NCI-H1417 treated with DMSO at 0.1 percent for 48 hours (cell line): Measurements from ENCODE around the gene PLCB1.

Experiments used
- DNase-seq: peaks from one replicate; lab custom pipeline; 2025; lab: John Stamatoyannopoulos, UW

The PLCB1 gene

GRCh38 chr20:8212286-8212685, 80.2 kb downstream of the PLCB1 start:
- DNase-seq = no peak

GRCh38 chr20:8213270-8213669, 81.2 kb downstream of the PLCB1 start:
- no peak for DNase-seq

- no peak for DNase-seq
These were observed 81.9 kb downstream of the PLCB1 start for GRCh38 chr20:8213831-8214587.

GRCh38 chr20:8215361-8215781, 83.3 kb downstream of the PLCB1 start:
- no peak for DNase-seq

GRCh38 chr20:8216375-8217200, 84.5 kb downstream of the PLCB1 start:
- DNase-seq = no peak

- DNase-seq = no peak
These were observed 86.8 kb downstream of the PLCB1 start for GRCh38 chr20:8218861-8219260.

- DNase-seq = no peak
These were observed 87.3 kb downstream of the PLCB1 start for GRCh38 chr20:8219403-8219802.

GRCh38 chr20:8220716-8221115, 88.7 kb downstream of the PLCB1 start:
- no peak for DNase-seq

GRCh38 chr20:8221887-8222419, 89.9 kb downstream of the PLCB1 start:
- no peak for DNase-seq

- DNase-seq = no peak
These were observed 91.2 kb downstream of the PLCB1 start for GRCh38 chr20:8223091-8223870.

- no peak for DNase-seq
These were observed 93.6 kb downstream of the PLCB1 start for GRCh38 chr20:8225658-8226057.

GRCh38 chr20:8226106-8226505, 94.0 kb downstream of the PLCB1 start:
- DNase-seq = no peak

GRCh38 chr20:8227293-8227692, 95.2 kb downstream of the PLCB1 start:
- DNase-seq = no peak

GRCh38 chr20:8228315-8228714, 96.2 kb downstream of the PLCB1 start:
- no peak for DNase-seq

- DNase-seq = no peak
These were observed 97.0 kb downstream of the PLCB1 start for GRCh38 chr20:8229090-8229489.

- DNase-seq = no peak
These were observed 99.0 kb downstream of the PLCB1 start for GRCh38 chr20:8231038-8231437.

GRCh38 chr20:8232332-8232731, 100.3 kb downstream of the PLCB1 start:
- no peak for DNase-seq

GRCh38 chr20:8234580-8234979, 102.5 kb downstream of the PLCB1 start:
- no peak for DNase-seq

- DNase-seq = no peak
These were observed 110.0 kb downstream of the PLCB1 start for GRCh38 chr20:8242066-8242465.

GRCh38 chr20:8242827-8243724, 111.0 kb downstream of the PLCB1 start:
- DNase-seq = no peak

GRCh38 chr20:8244637-8245036, 112.6 kb downstream of the PLCB1 start:
- DNase-seq = no peak
